DND-41 (cell line): ENCODE data around the gene EXOC3.
A peak's percentile ranks its signal among the peaks of the same experiment; 100 is the strongest.
"Not testable (repeated sequence)": the region's sequence is repeated elsewhere in the genome, so short reads cannot be mapped to it uniquely, and the experiment has no call there.

Experiments
- ATAC-seq: fragments of 200-7000 bp; cut with Tn5 transposase; 3 replicates; pipeline ENCODE4 v1.9.1; 2021; ENCODE audit warnings: low read depth; ENCODE audit not compliant: insufficient read depth
- DNase-seq: peaks from one replicate; pipeline ENCODE4 v3.0.0-alpha.2; 2020
- H2AFZ ChIP-seq: 2 replicates; pipeline ENCODE4 v1.6.0; 2012; ENCODE audit warnings: low read depth, low read length
- H3K27ac ChIP-seq: 2 replicates; pipeline ENCODE4 v1.5.1; 2012; ENCODE audit warnings: low read length, inconsistent platforms
- H3K27me3 ChIP-seq: fragments of 200-600 bp; sonication (generic); 2 replicates; pipeline ENCODE4 v1.6.0; 2012; ENCODE audit warnings: low read length, mild to moderate bottlenecking, inconsistent platforms; ENCODE audit not compliant: insufficient read depth, poor library complexity
- H3K36me3 ChIP-seq: 2 replicates; pipeline ENCODE4 v1.5.1; 2012; ENCODE audit warnings: low read length, inconsistent platforms; ENCODE audit not compliant: insufficient read depth
- H3K4me1 ChIP-seq: 2 replicates; pipeline ENCODE4 v1.5.1; 2012; ENCODE audit warnings: mild to moderate bottlenecking, low read length; ENCODE audit not compliant: insufficient read depth
- H3K4me2 ChIP-seq: 2 replicates; pipeline ENCODE4 v1.6.0; 2012; ENCODE audit warnings: mild to moderate bottlenecking, moderate library complexity, low read length, inconsistent platforms; ENCODE audit not compliant: insufficient read depth
- H3K4me3 ChIP-seq, 2 experiments: fragments of 200-600 bp in 1 of 2; shearing (Covaris generic) in 1 of 2; 2 replicates each; pipeline ENCODE4 v1.5.1; 2012 to 2016; ENCODE audit warnings: inconsistent platforms in 2 of 2, low read length in 2 of 2, mild to moderate bottlenecking in 2 of 2, low read depth in 1 of 2, moderate library complexity in 1 of 2
- H3K79me2 ChIP-seq: 2 replicates; pipeline ENCODE4 v1.6.0; 2012; ENCODE audit warnings: low read length, inconsistent platforms; ENCODE audit not compliant: insufficient read depth
- H3K9ac ChIP-seq: 2 replicates; pipeline ENCODE4 v1.6.0; 2012; ENCODE audit warnings: low read depth, mild to moderate bottlenecking, inconsistent platforms, low read length, moderate library complexity
- H3K9me3 ChIP-seq: 2 replicates; pipeline ENCODE4 v1.5.1; 2012; ENCODE audit warnings: low read length, moderate library complexity, mild to moderate bottlenecking, inconsistent platforms; ENCODE audit not compliant: insufficient read depth, severe bottlenecking
- H4K20me1 ChIP-seq: 2 replicates; pipeline ENCODE4 v1.6.0; 2012; ENCODE audit warnings: low read length; ENCODE audit not compliant: insufficient read depth
- EZH2 ChIP-seq: IDR thresholded peaks from 3 replicates; pipeline ENCODE4 v1.6.1; 2012; ENCODE audit warnings: borderline replicate concordance, low read depth, mild to moderate bottlenecking, moderate library complexity, low read length, inconsistent platforms; ENCODE audit not compliant: severe bottlenecking
- TF ChIP-seq, protein P1 (sequence below): IDR thresholded peaks from 2 replicates; pipeline ENCODE4 v1.5.1; 2012; ENCODE audit warnings: borderline replicate concordance, low read length, moderate library complexity, mild to moderate bottlenecking; ENCODE audit not compliant: poor library complexity, severe bottlenecking; ENCODE audit errors: extremely low read depth

EXOC3 gene

DNA sequence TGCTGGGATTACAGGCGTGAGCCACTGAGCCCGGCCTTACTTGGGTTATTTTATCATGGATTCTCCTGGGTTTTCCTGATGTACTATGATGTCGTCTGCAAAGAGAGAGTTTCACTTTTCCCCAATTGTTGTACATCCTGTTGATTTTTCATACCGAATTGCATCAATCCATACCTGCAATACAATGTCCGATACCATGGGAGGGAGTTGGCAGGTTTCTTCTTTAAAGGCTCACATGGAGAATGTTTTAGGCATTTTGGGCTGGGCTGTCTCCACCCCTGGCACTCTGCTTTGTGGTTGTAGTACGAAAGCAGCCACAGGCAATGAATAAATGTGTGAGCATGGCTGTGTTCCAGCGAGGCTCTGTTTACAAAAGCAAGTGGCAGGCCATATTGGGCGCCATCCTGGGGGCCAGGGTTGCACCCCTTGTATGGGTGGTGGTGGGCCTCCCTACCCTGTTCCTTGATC is 35.1 kb upstream of the EXOC3 start:
- no peak for ATAC-seq
- Histone ChIP-seq H2AFZ (no peak overlapping the region), H3K27me3 (no peaks in the 10 kb centered on the region), H4K20me1 (no peaks in the 10 kb centered on the region), H3K36me3 (no peaks in the 10 kb centered on the region), H3K9me3 (no peaks in the 10 kb centered on the region), H3K4me2 (no peak overlapping the region), H3K4me1 (no peaks in the 10 kb centered on the region), H3K9ac (no peak overlapping the region), H3K79me2 (no peaks in the 10 kb centered on the region), H3K4me3 (no peak overlapping the region), H3K27ac (no peak overlapping the region)
- no peak for DNase-seq
- TF ChIP-seq EZH2 = no peak
- TF ChIP-seq, protein P1, sequence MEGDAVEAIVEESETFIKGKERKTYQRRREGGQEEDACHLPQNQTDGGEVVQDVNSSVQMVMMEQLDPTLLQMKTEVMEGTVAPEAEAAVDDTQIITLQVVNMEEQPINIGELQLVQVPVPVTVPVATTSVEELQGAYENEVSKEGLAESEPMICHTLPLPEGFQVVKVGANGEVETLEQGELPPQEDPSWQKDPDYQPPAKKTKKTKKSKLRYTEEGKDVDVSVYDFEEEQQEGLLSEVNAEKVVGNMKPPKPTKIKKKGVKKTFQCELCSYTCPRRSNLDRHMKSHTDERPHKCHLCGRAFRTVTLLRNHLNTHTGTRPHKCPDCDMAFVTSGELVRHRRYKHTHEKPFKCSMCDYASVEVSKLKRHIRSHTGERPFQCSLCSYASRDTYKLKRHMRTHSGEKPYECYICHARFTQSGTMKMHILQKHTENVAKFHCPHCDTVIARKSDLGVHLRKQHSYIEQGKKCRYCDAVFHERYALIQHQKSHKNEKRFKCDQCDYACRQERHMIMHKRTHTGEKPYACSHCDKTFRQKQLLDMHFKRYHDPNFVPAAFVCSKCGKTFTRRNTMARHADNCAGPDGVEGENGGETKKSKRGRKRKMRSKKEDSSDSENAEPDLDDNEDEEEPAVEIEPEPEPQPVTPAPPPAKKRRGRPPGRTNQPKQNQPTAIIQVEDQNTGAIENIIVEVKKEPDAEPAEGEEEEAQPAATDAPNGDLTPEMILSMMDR = no peak

DNA sequence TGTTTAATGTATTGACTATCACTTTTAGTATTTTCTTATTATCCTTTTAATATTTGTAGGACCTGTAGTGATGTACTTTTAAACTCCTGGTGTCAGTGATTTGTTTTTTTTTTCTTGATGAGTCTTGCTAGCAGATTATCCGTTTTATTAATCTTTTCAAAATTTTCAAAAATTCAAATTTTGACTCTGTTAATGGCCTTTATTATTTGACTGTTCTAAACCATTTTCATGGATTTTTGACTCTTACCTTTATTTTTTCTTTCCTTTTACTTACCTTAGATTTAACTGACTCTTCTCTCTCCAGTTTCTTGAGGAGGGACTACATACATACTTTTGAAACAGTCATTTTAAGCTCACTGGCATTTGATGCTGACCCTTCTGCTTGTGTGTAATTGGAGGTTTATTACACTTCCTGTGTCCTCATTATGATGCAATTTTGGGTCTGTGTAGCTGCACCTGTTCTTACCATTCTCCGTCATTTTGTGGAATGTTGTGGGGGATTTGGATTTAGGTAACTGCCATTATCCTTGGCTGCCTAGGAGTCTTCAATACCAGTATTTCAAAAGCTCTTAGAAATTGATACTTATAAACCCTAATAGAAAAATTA is 32.0 kb upstream of the EXOC3 start:
- Histone ChIP-seq H2AFZ (no peak overlapping the region), H3K4me3 (no peak overlapping the region), H3K9me3 (no peaks in the 10 kb centered on the region), H3K27ac (no peak overlapping the region), H3K27me3 (no peaks in the 10 kb centered on the region), H3K4me1 (peaks cover 4% of the 10 kb centered on the region), H3K79me2 (no peaks in the 10 kb centered on the region), H3K9ac (no peak overlapping the region), H3K36me3 (no peaks in the 10 kb centered on the region), H3K4me2 (no peak overlapping the region), H4K20me1 (no peaks in the 10 kb centered on the region)
- no peak for DNase-seq
- TF ChIP-seq, protein P1 = no peak
- no peak for TF ChIP-seq EZH2
- no peak for ATAC-seq

DNA sequence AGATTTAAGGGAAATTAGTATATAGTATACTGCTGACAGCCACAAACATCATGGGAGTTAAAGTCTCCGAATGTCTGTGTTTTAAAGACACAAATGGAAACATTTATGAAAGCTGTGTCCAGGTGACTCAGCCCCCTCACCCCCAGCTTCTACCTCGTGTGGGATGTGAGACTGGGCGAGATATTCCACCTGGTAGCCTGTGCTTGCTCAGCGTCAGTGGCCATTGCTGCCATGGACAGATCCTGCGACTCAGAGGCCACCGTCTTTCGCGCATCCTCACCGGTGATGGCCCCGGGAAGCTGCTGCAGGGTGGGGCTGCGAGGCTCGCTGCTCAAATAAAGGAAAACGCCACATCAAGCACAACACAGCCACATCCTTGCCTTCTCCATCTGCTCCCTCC is 31.2 kb upstream of the EXOC3 start:
- Histone ChIP-seq H3K4me1 (peaks cover 10% of the 10 kb centered on the region), H3K9me3 (no peaks in the 10 kb centered on the region), H2AFZ (no peak overlapping the region), H3K36me3 (no peaks in the 10 kb centered on the region), H3K4me2 (no peak overlapping the region), H3K79me2 (no peaks in the 10 kb centered on the region), H3K4me3 (no peak overlapping the region), H3K9ac (no peak overlapping the region), H3K27ac (no peak overlapping the region), H3K27me3 (no peaks in the 10 kb centered on the region), H4K20me1 (no peaks in the 10 kb centered on the region)
- no peak for DNase-seq
- ATAC-seq = no peak
- TF ChIP-seq, protein P1 = no peak
- no peak for TF ChIP-seq EZH2

DNA sequence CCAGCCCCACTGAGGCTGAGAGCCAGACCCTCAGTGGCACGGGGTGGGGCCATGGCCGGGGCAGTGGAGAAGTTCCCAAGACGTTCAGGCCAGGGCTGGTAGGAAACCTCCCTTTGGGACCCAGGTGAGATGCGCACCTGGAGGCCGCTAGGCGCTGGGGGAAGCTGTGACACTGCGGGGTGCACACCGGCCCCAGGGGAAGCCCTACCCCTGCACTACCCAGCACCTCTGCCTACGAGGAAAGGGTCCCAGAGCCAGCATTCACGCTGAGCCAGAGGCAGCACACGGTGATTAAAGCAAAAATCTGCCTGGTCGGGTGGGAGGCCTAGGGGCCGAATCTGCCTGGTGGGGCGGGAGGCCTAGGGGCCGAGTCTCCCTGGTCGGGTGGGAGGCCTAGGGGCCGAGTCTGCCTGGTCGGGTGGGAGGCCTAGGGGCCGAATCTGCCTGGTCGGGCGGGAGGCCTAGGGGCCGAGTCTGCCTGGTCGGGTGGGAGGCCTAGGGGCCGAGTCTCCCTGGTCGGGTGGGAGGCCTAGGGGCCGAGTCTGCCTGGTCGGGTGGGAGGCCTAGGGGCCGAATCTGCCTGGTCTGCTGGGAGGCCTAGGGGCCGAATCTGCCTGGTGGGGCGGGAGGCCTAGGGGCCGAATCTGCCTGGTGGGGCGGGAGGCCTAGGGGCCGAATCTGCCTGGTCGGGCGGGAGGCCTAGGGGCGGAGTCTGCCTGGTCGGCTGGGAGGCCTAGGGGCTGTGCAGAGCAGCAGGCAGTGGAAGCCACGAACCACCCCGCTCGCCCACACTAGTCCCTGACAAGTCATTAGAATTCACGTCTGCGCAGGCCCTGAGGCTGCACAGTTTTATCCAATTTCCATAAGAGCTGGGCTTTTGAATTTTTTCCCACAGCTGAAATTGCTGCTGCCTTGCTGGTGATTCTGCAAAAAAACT is 27.7 kb upstream of the EXOC3 start:
- ATAC-seq (peak; percentile 72), DNase-seq (peak; percentile 32)
- H2AFZ ChIP-seq, H3K27me3 ChIP-seq, H3K4me2 ChIP-seq, H3K36me3 ChIP-seq, H3K9ac ChIP-seq, H3K79me2 ChIP-seq, H3K9me3 ChIP-seq, H3K27ac ChIP-seq, H3K4me3 ChIP-seq, H4K20me1 ChIP-seq: not testable (repeated sequence)
- H3K4me1 ChIP-seq = peaks cover 10% of the 10 kb centered on the region
